ENCODE measurements around the gene CFAP74. TPM values are rescaled to one million over a fixed set of nuclear protein-coding genes. Genes with fewer than 3 reads are reported as not detected.
A peak's percentile ranks its signal among the peaks of the same experiment; 100 is the strongest.

The CFAP74 gene
- total and polyA plus RNA-seq, 2 experiments from 2014 or later = not detected

- 2% methylated on average over 9 of the region's 44 CpGs for WGBS (ENCODE audit: low lambda C conversion rate, missing lambda C conversion rate)
- DNase-seq (ENCODE audit: low spot score) = no peak
Observed at GRCh38 chr1:1918901-1919303, 84.7 kb downstream of the CFAP74 start, which contains the start of gene TMEM52. TSS of gene TMEM52 (minus strand) at chr1:1919279. CDS start at chr1:1919265, 14 bp downstream.

GRCh38 chr1:1917995-1918900, 85.3 kb downstream of the CFAP74 start:
- no peaks in the 10 kb centered on the region for H3K9me2 ChIP-seq (replicated peaks; ENCODE audit: insufficient read depth)
- no peaks in the 10 kb centered on the region for H3K36me3 ChIP-seq (replicated peaks; ENCODE audit: insufficient read depth, low read depth)
- TF ChIP-seq CTCF (IDR thresholded peaks at IDR 0.05; ENCODE audit: poor library complexity) (no peak), EZH2phosphoT487 (IDR thresholded peaks at IDR 0.05; ENCODE audit: low read depth, severe bottlenecking, unreplicated experiment) (no peak), EZH2 (IDR thresholded peaks at IDR 0.05; ENCODE audit: borderline replicate concordance) (no peak)
- H3K4me1 ChIP-seq (ENCODE audit: insufficient read depth) = peaks cover 13% of the 10 kb centered on the region
- 54% methylated on average over 39 of the region's 46 CpGs for WGBS (ENCODE audit: low lambda C conversion rate, missing lambda C conversion rate)
- H3K79me2 ChIP-seq = no peaks in the 10 kb centered on the region
- no peaks in the 10 kb centered on the region for H3K9me3 ChIP-seq (ENCODE audit: low read depth)
- peak; percentile 6 for DNase-seq (ENCODE audit: low spot score)
- H3K27ac ChIP-seq = peak overlapping the region; percentile 43
- peak overlapping the region; percentile 35 for H2AFZ ChIP-seq
- no peak overlapping the region for H3K4me3 ChIP-seq
- no peaks in the 10 kb centered on the region for H3K27me3 ChIP-seq
- no peaks in the 10 kb centered on the region for H4K20me1 ChIP-seq (ENCODE audit: insufficient read depth, poor library complexity, severe bottlenecking)
- H3K4me2 ChIP-seq = peak overlapping the region; percentile 87

More at GRCh38 chr1:1918901-1919303, 84.7 kb downstream of the CFAP74 start, which contains the start of gene TMEM52:
- no peaks in the 10 kb centered on the region for H3K9me2 ChIP-seq (replicated peaks; ENCODE audit: insufficient read depth)
- H3K4me1 ChIP-seq (ENCODE audit: insufficient read depth) = peaks cover 16% of the 10 kb centered on the region
- peak within 1 kb of the TSS; percentile 35 for H2AFZ ChIP-seq
- no peaks in the 10 kb centered on the region for H3K36me3 ChIP-seq (replicated peaks; ENCODE audit: insufficient read depth, low read depth)
- no peak within 1 kb of the TSS for H3K4me3 ChIP-seq
- peak within 1 kb of the TSS; percentile 67 for H3K27ac ChIP-seq
- H4K20me1 ChIP-seq (ENCODE audit: insufficient read depth, poor library complexity, severe bottlenecking) = no peaks in the 10 kb centered on the region
- TF ChIP-seq EZH2phosphoT487 (IDR thresholded peaks at IDR 0.05; ENCODE audit: low read depth, severe bottlenecking, unreplicated experiment) = no peak
- no peak for TF ChIP-seq CTCF (IDR thresholded peaks at IDR 0.05; ENCODE audit: poor library complexity)
- no peak for TF ChIP-seq EZH2 (IDR thresholded peaks at IDR 0.05; ENCODE audit: borderline replicate concordance)
- H3K27me3 ChIP-seq = no peaks in the 10 kb centered on the region
- H3K79me2 ChIP-seq = no peaks in the 10 kb centered on the region
- H3K4me2 ChIP-seq = peak within 1 kb of the TSS; percentile 87
- no peaks in the 10 kb centered on the region for H3K9me3 ChIP-seq (ENCODE audit: low read depth)

GRCh38 chr1:1917304-1917976, 86.1 kb downstream of the CFAP74 start:
- H3K9me2 ChIP-seq (replicated peaks; ENCODE audit: insufficient read depth) = no peaks in the 10 kb centered on the region
- no peak overlapping the region for H3K27ac ChIP-seq
- 91% methylated on average over 14 of the region's 14 CpGs for WGBS (ENCODE audit: low lambda C conversion rate, missing lambda C conversion rate)
- H3K36me3 ChIP-seq (replicated peaks; ENCODE audit: insufficient read depth, low read depth) = no peaks in the 10 kb centered on the region
- H4K20me1 ChIP-seq (ENCODE audit: insufficient read depth, poor library complexity, severe bottlenecking) = no peaks in the 10 kb centered on the region
- no peaks in the 10 kb centered on the region for H3K27me3 ChIP-seq
- peak; percentile 5 for DNase-seq (ENCODE audit: low spot score)
- H3K79me2 ChIP-seq = no peaks in the 10 kb centered on the region
- H3K4me3 ChIP-seq = no peak overlapping the region
- H3K9me3 ChIP-seq (ENCODE audit: low read depth) = no peaks in the 10 kb centered on the region
- no peak overlapping the region for H3K4me2 ChIP-seq
- H3K4me1 ChIP-seq (ENCODE audit: insufficient read depth) = peaks cover 6% of the 10 kb centered on the region
- H2AFZ ChIP-seq = no peak overlapping the region
- no peak for TF ChIP-seq EZH2 (IDR thresholded peaks at IDR 0.05; ENCODE audit: borderline replicate concordance)
- no peak for TF ChIP-seq CTCF (IDR thresholded peaks at IDR 0.05; ENCODE audit: poor library complexity)
- no peak for TF ChIP-seq EZH2phosphoT487 (IDR thresholded peaks at IDR 0.05; ENCODE audit: low read depth, severe bottlenecking, unreplicated experiment)
